Cardiac muscle cell (in vitro differentiated cells and primary cell): ENCODE measurements around the gene MBD3L2B. TPM values are rescaled to one million over a fixed set of nuclear protein-coding genes. Genes with fewer than 3 reads are reported as not detected.
"Not testable (repeated sequence)": the region's sequence is repeated elsewhere in the genome, so short reads cannot be mapped to it uniquely, and the experiment has no call there.

Experiments used
- DNase-seq, 2 donors: peaks; one replicate each; pipeline versions ENCODE4 v3.0.0 to v3.0.0-alpha.2; 2010 to 2017; ENCODE audit warnings: low read depth in 1 of 2, low spot score in 1 of 2
- H3K27ac ChIP-seq: fragments of 200-600 bp; sonication (generic); 2 replicates; pipeline ENCODE4 v1.5.1; 2016
- H3K27me3 ChIP-seq: fragments of 200-600 bp; sonication (generic); 2 replicates; pipeline ENCODE4 v1.6.0; 2016; ENCODE audit warnings: control low read depth
- H3K36me3 ChIP-seq: fragments of 200-600 bp; sonication (generic); 2 replicates; pipeline ENCODE4 v1.5.1; 2016; ENCODE audit warnings: control low read depth
- H3K4me1 ChIP-seq: fragments of 200-600 bp; sonication (generic); 2 replicates; pipeline ENCODE4 v1.8.1; 2017; ENCODE audit warnings: low read depth, mild to moderate bottlenecking, mixed run types
- H3K4me3 ChIP-seq: fragments of 200-600 bp; sonication (generic); 2 replicates; pipeline ENCODE4 v1.5.1; 2016; ENCODE audit warnings: mild to moderate bottlenecking
- H3K9me3 ChIP-seq: fragments of 200-600 bp; sonication (generic); 2 replicates; pipeline ENCODE4 v1.5.1; 2017; ENCODE audit warnings: low read depth, mild to moderate bottlenecking, control low read depth
- polyA plus RNA-seq: library from polyadenylated mRNA; unstranded; fragments of >200 nt; fragmentation: Nextera tagmentation; extraction: Ambion mirVana; gene quantifications from 2 replicates; pipeline ENCODE4 v1.2.1, GENCODE V29; 2016
- total RNA-seq: library from RNA; depleted of rRNA; stranded (reverse); fragments of >200 nt; gene quantifications from 2 replicates; pipeline ENCODE4 v1.2.3, GENCODE V29; 2016
- TF ChIP-seq, protein P1 (sequence below): IDR thresholded peaks from 2 replicates; pipeline ENCODE4 v1.5.1; 2012; ENCODE audit warnings: low read depth, mild to moderate bottlenecking, low read length

Gene MBD3L2B
- total and polyA plus RNA-seq, 2 experiments from 2014 or later: not detected

- DNase-seq, H3K36me3 ChIP-seq, H3K4me1 ChIP-seq, H3K9me3 ChIP-seq, H3K27ac ChIP-seq, H3K4me3 ChIP-seq, H3K27me3 ChIP-seq: not testable (repeated sequence)
Measured at GRCh38 chr19:7030278-7030677, 9.0 kb upstream of the MBD3L2B start, which contains the start of gene MBD3L5. Gene MBD3L5 (plus strand): TSS chr19:7030578. CDS start chr19:7030612, 34 bp downstream.

DNA sequence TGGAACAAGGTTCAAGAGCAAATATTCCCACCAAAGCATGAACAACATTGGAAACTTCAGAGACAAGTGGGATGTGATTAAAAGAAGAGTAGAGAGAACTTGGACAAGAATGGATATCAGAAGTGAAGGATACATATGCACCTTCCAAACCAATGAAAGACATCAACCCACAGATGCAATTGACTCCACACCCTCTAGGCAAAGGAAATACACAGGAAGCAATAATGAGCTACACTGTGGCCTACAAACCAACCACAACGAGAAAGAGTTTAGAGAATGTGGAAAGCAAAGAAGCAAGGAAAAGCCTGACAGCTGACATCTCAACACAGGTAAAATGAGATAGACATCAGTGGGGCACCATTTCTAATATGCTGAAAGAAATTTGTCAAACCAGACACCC is 7.6 kb upstream of the MBD3L2B start:
- H3K9me3 ChIP-seq, H3K36me3 ChIP-seq, H3K4me3 ChIP-seq, H3K4me1 ChIP-seq, H3K27me3 ChIP-seq, DNase-seq, H3K27ac ChIP-seq: not testable (repeated sequence)

GRCh38 chr19:7018828-7019227 is 2.4 kb downstream of the MBD3L2B start:
- Histone ChIP-seq H3K4me1 (no peaks in the 10 kb centered on the region), H3K27ac (no peak overlapping the region), H3K27me3 (no peaks in the 10 kb centered on the region), H3K4me3 (no peak overlapping the region), H3K9me3 (no peaks in the 10 kb centered on the region), H3K36me3 (no peaks in the 10 kb centered on the region)
- TF ChIP-seq, protein P1, sequence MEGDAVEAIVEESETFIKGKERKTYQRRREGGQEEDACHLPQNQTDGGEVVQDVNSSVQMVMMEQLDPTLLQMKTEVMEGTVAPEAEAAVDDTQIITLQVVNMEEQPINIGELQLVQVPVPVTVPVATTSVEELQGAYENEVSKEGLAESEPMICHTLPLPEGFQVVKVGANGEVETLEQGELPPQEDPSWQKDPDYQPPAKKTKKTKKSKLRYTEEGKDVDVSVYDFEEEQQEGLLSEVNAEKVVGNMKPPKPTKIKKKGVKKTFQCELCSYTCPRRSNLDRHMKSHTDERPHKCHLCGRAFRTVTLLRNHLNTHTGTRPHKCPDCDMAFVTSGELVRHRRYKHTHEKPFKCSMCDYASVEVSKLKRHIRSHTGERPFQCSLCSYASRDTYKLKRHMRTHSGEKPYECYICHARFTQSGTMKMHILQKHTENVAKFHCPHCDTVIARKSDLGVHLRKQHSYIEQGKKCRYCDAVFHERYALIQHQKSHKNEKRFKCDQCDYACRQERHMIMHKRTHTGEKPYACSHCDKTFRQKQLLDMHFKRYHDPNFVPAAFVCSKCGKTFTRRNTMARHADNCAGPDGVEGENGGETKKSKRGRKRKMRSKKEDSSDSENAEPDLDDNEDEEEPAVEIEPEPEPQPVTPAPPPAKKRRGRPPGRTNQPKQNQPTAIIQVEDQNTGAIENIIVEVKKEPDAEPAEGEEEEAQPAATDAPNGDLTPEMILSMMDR: no peak
- no peak for DNase-seq

DNA sequence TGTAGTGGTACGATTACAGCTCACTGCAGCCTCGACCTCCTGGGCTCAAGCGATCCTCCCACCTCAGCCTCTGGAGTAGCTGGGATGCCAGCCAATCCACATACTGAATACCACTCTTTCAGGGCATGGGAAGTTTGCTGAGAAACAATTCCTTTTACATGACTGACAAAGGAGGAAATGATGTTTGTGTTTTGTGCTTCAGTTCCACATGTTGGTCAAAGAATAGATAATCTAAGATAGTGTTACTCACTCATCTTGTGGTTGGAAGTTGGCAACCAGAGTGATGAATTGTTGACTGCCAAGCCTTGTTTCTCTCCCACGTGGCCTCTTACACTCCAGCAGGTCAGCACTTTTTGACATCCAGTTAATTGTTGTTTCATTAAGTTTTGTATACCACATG is 7.6 kb downstream of the MBD3L2B start:
- no peak overlapping the region for H3K27ac ChIP-seq
- TF ChIP-seq, protein P1: no peak
- H3K9me3 ChIP-seq: no peaks in the 10 kb centered on the region
- H3K4me1 ChIP-seq: no peaks in the 10 kb centered on the region
- DNase-seq: peak in 1 of 2 donors; percentile 59
- no peak overlapping the region for H3K4me3 ChIP-seq
- H3K27me3 ChIP-seq: no peaks in the 10 kb centered on the region
- H3K36me3 ChIP-seq: no peaks in the 10 kb centered on the region

GRCh38 chr19:7010722-7011593 is 10.3 kb downstream of the MBD3L2B start:
- Histone ChIP-seq H3K27me3 (no peaks in the 10 kb centered on the region), H3K9me3 (no peaks in the 10 kb centered on the region), H3K36me3 (no peaks in the 10 kb centered on the region), H3K4me1 (no peaks in the 10 kb centered on the region), H3K4me3 (no peak overlapping the region), H3K27ac (no peak overlapping the region)
- TF ChIP-seq, protein P1: no peak
- DNase-seq: no peak

DNA sequence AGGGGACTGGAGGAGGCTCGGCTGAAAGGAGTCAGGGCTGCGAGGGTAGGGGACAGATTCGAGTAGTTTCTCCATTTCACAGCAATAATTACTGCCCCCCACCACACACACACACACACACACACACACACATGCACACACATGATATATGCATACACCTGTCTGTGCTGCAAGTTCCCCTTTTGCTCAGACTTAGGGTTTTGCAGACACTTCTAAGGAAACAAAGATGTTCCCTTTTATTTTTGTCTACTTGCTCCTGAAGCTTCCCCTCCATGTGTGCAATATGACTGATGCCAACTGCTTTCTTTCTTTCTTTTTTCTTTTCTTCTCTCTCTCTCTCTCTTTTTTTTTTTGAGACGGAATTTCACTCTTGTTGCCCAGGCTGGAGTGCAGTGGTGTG is 13.4 kb downstream of the MBD3L2B start:
- TF ChIP-seq, protein P1: no peak
- Histone ChIP-seq H3K36me3 (no peaks in the 10 kb centered on the region), H3K4me1 (no peaks in the 10 kb centered on the region), H3K4me3 (no peak overlapping the region), H3K27me3 (no peaks in the 10 kb centered on the region), H3K27ac (no peak overlapping the region), H3K9me3 (no peaks in the 10 kb centered on the region)
- DNase-seq: no peak
